Spleen (tissue), 7 donors: Measurements from ENCODE around the gene EVL.

Experiments
- POLR2A ChIP-seq, 3 donors: fragments of 450-650 bp; IDR thresholded peaks; one replicate each; pipeline ENCODE4 v1.5.1; 2017; ENCODE audit warnings: antibody characterized with exemption in 3 of 3, mild to moderate bottlenecking in 1 of 3
- POLR2AphosphoS5 ChIP-seq, 3 donors: sonication (generic); formaldehyde crosslinking; IDR thresholded peaks; one replicate each; pipeline ENCODE4 v1.5.1; 2017; ENCODE audit warnings: antibody characterized with exemption in 3 of 3
- TF ChIP-seq, protein P1 (sequence below), 11 experiments: fragments of 200-600 bp in 7 of 11; fragments of 450-650 bp in 4 of 11; sonication (generic) in 4 of 11; IDR thresholded peaks in 8 of 11; conservative IDR thresholded peaks in 3 of 11; 1 replicate in 7 of 11; 2 replicates in 4 of 11; pipeline versions ENCODE4 v1.4.0 to v1.8.0; 2016 to 2021; ENCODE audit warnings: antibody characterized with exemption in 11 of 11, inconsistent platforms in 4 of 11, mild to moderate bottlenecking in 1 of 11
- donor health status: DM: no; HTN: no; CAD: no; lungs with moderate emphysema.
- donor health status: DM: no; HTN: no; CAD: no.
- donor health status: DM: no; HTN: no; CAD: no.

DNA sequence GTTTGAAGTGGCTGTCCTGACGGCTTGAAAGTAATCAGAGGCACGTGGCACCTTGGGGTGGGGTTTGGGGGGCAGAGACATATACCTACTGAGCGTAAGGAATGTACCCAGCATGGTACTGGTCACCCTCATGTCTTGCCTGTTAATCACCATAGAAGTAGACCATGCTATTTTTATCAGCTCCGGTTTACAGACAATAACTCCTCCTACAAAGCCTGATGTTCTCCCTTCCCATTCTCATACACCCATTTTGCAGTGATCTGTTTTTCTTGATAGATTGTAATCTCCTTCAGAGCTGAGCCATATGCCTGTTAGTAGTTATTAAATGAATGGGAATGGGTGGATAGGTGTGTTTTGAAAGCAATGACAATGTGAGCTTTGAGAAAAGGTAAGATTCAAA lies 10.5 kb downstream of the EVL start:
- TF ChIP-seq POLR2AphosphoS5 (IDR thresholded peaks at IDR 0.05) (no peak), POLR2A (IDR thresholded peaks at IDR 0.05) (no peak)
- TF ChIP-seq, protein P1, sequence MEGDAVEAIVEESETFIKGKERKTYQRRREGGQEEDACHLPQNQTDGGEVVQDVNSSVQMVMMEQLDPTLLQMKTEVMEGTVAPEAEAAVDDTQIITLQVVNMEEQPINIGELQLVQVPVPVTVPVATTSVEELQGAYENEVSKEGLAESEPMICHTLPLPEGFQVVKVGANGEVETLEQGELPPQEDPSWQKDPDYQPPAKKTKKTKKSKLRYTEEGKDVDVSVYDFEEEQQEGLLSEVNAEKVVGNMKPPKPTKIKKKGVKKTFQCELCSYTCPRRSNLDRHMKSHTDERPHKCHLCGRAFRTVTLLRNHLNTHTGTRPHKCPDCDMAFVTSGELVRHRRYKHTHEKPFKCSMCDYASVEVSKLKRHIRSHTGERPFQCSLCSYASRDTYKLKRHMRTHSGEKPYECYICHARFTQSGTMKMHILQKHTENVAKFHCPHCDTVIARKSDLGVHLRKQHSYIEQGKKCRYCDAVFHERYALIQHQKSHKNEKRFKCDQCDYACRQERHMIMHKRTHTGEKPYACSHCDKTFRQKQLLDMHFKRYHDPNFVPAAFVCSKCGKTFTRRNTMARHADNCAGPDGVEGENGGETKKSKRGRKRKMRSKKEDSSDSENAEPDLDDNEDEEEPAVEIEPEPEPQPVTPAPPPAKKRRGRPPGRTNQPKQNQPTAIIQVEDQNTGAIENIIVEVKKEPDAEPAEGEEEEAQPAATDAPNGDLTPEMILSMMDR (IDR thresholded peaks at IDR 0.05 in 8 of 11, conservative IDR thresholded peaks at IDR 0.05 in 3 of 11), result no peak
